Stimulated activated CD8-positive, alpha-beta memory T cell treated with anti-CD3 and anti-CD28 coated beads, Interleukin-12 subunit alpha, Interleukin-12 subunit beta, amount 100 ng/mL, for 4 hours (primary cell): ENCODE results near the gene SNCA.

Experiments
- DNase-seq: peaks from one replicate; pipeline ENCODE4 v3.0.0-alpha.2; 2020; ENCODE audit warnings: low read depth

Gene SNCA

GRCh38 chr4:89704651-89705395, 132.1 kb downstream of the SNCA start:
- DNase-seq, result no peak

- no peak for DNase-seq
Observed at GRCh38 chr4:89703829-89704590, 133.0 kb downstream of the SNCA start.

GRCh38 chr4:89700766-89701423, 136.1 kb downstream of the SNCA start:
- no peak for DNase-seq

- no peak for DNase-seq
Observed at GRCh38 chr4:89685690-89686089, 151.3 kb downstream of the SNCA start.

GRCh38 chr4:89685277-89685676, 151.7 kb downstream of the SNCA start:
- DNase-seq, result no peak

GRCh38 chr4:89684536-89684935, 152.4 kb downstream of the SNCA start:
- DNase-seq, result no peak

GRCh38 chr4:89682808-89683207, 154.2 kb downstream of the SNCA start:
- no peak for DNase-seq

- DNase-seq, result no peak
Observed at GRCh38 chr4:89681671-89682070, 155.3 kb downstream of the SNCA start.

GRCh38 chr4:89681219-89681618, 155.7 kb downstream of the SNCA start:
- no peak for DNase-seq

- DNase-seq, result no peak
Observed at GRCh38 chr4:89674876-89675459, 162.0 kb downstream of the SNCA start.
